ENCODE measurements around the gene ARHGEF2.

ARHGEF2 gene

GRCh38 chr1:155966135-155966534 is 12.2 kb downstream of the ARHGEF2 start:
- peaks cover 99% of the 10 kb centered on the region for H3K4me1 ChIP-seq
- H3K9ac ChIP-seq: peak overlapping the region; percentile 72; the same call in 1 of the 2 replicates
- H3K36me3 ChIP-seq: peaks cover 92% of the 10 kb centered on the region
- peak overlapping the region; percentile 99 for H3K27ac ChIP-seq
- no peaks in the 10 kb centered on the region for H3K9me3 ChIP-seq
- no peak overlapping the region for H3K4me3 ChIP-seq
- peak overlapping the region; percentile 100 for H3K4me2 ChIP-seq
- peaks cover 99% of the 10 kb centered on the region for H4K20me1 ChIP-seq
- TF ChIP-seq Cebpa-rat (IDR thresholded peaks at IDR 0.05): no peak
- H3K27me3 ChIP-seq: no peaks in the 10 kb centered on the region

DNA sequence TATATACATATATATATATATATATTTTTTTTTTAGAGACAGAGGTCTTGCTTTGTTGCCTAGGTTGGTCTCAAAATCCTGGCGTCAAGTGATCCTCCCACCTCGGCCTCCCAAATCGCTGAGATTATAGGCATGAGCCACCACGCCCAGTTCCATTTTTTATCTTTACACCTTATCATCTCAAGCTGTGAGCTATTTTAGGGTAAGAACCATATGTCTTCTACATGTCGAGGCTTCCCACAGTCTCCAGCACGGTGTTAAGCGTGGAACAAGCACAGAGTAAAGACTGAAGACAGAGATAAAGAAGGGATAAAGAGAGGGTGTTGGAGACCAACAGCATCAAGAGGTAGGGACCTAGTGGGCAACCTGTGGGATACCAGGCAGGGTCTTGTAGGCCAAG is 14.2 kb downstream of the ARHGEF2 start:
- no peak overlapping the region for H3K4me3 ChIP-seq
- no peak for TF ChIP-seq Cebpa-rat (IDR thresholded peaks at IDR 0.05)
- peaks cover 99% of the 10 kb centered on the region for H3K4me1 ChIP-seq
- peak overlapping the region; percentile 100; the same call in 1 of the 2 replicates for H3K4me2 ChIP-seq
- no peaks in the 10 kb centered on the region for H3K9me3 ChIP-seq
- H3K9ac ChIP-seq: no peak overlapping the region
- H3K27me3 ChIP-seq: no peaks in the 10 kb centered on the region
- peaks cover 99% of the 10 kb centered on the region for H4K20me1 ChIP-seq
- peaks cover 99% of the 10 kb centered on the region for H3K36me3 ChIP-seq
- H3K27ac ChIP-seq: no peak overlapping the region

- Histone ChIP-seq H3K36me3 (peaks cover 99% of the 10 kb centered on the region), H3K9me3 (no peaks in the 10 kb centered on the region), H3K4me1 (peaks cover 89% of the 10 kb centered on the region), H4K20me1 (peaks cover 99% of the 10 kb centered on the region), H3K4me2 (peak overlapping the region; percentile 96), H3K27ac (peak overlapping the region; percentile 67), H3K9ac (peak overlapping the region; percentile 64), H3K4me3 (peak overlapping the region; percentile 25; the same call in 1 of the 2 replicates), H3K27me3 (no peaks in the 10 kb centered on the region)
- no peak for TF ChIP-seq Cebpa-rat (IDR thresholded peaks at IDR 0.05)
Observed at GRCh38 chr1:155962599-155963211, 15.6 kb downstream of the ARHGEF2 start.

GRCh38 chr1:155961937-155962336 is 16.4 kb downstream of the ARHGEF2 start:
- Histone ChIP-seq H3K27ac (peak overlapping the region; percentile 67), H3K4me1 (peaks cover 82% of the 10 kb centered on the region), H3K4me2 (peak overlapping the region; percentile 96), H3K27me3 (no peaks in the 10 kb centered on the region), H3K36me3 (peaks cover 99% of the 10 kb centered on the region), H4K20me1 (peaks cover 99% of the 10 kb centered on the region), H3K4me3 (peak overlapping the region; percentile 27; the same call in 1 of the 2 replicates), H3K9ac (peak overlapping the region; percentile 35; the same call in 1 of the 2 replicates), H3K9me3 (no peaks in the 10 kb centered on the region)
- no peak for TF ChIP-seq Cebpa-rat (IDR thresholded peaks at IDR 0.05)

DNA sequence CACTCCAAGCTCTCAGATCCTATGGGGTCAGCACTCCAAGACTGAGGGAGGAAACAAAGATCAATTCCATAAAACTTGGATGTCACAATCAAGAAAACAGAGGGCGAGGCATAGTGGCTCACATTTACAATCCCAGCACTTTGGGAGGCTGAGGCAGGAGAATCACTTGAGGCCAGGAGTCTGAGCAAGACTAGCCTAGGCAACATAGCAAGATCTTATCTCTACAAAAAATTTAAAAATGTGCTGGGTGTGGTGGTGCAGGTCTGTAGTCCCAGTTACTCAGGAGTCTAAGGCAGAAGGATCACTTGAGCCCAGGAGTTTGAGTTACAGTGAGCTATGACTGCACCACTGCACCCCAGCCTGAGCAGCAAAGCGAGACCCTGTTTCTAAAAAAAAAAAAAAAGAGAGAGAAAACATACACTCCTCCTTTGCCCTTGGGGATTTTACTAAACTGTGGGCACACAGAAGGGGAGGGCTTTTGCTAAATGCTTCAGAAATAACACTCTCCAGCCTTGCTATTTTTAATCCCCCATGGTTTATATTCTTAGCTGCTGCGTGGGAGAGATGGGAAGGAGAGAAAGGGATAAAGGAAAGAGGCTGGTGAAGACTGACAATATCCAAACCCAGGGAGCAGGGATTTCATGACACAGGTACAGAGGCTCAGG is 18.1 kb downstream of the ARHGEF2 start:
- Histone ChIP-seq H3K27ac (peak overlapping the region; percentile 72), H3K4me2 (peak overlapping the region; percentile 96), H3K4me3 (peak overlapping the region; percentile 47), H3K9me3 (no peaks in the 10 kb centered on the region), H4K20me1 (peaks cover 99% of the 10 kb centered on the region), H3K4me1 (peaks cover 64% of the 10 kb centered on the region), H3K9ac (peak overlapping the region; percentile 68), H3K27me3 (no peaks in the 10 kb centered on the region), H3K36me3 (peaks cover 99% of the 10 kb centered on the region)
- TF ChIP-seq Cebpa-rat (IDR thresholded peaks at IDR 0.05): no peak

DNA sequence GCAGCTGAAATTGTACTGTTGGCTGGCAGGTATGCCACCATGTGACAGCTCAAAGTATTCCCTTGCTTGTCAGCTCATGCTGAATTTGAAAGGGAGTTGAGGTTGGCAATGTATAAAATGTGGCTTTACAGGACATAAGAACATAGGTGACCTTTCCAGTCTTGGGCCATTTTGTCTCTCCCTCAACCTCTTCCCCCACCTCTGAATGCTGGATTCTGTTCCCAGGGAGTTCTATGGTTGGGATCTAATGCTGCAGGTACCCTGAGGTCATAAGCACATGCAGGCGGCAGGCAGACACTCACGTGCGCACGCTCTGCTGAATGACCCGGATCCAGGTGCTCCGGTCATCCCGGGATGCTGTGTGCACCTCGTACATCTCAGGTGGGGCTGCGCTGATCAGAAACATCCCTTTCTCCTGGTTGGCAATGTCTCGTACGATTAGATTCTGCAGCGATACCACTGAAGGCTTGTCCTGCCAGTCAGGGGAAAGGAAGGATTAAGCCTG is 20.9 kb downstream of the ARHGEF2 start:
- peaks cover 100% of the 10 kb centered on the region for H3K36me3 ChIP-seq

GRCh38 chr1:155954645-155955044 is 23.7 kb downstream of the ARHGEF2 start:
- no peak overlapping the region for H3K27ac ChIP-seq
- peaks cover 98% of the 10 kb centered on the region for H4K20me1 ChIP-seq
- no peak overlapping the region for H3K4me2 ChIP-seq
- H3K4me1 ChIP-seq: peaks cover 17% of the 10 kb centered on the region
- no peak overlapping the region for H3K9ac ChIP-seq
- no peaks in the 10 kb centered on the region for H3K9me3 ChIP-seq
- H3K27me3 ChIP-seq: no peaks in the 10 kb centered on the region
- peaks cover 100% of the 10 kb centered on the region for H3K36me3 ChIP-seq
- no peak overlapping the region for H3K4me3 ChIP-seq
- TF ChIP-seq Cebpa-rat (IDR thresholded peaks at IDR 0.05): no peak

More for the DNA sequence above, 20.9 kb downstream of the ARHGEF2 start:
- H4K20me1 ChIP-seq: peaks cover 98% of the 10 kb centered on the region
- no peaks in the 10 kb centered on the region for H3K9me3 ChIP-seq
- no peak overlapping the region for H3K4me2 ChIP-seq
- H3K4me1 ChIP-seq: peaks cover 38% of the 10 kb centered on the region
- TF ChIP-seq Cebpa-rat (IDR thresholded peaks at IDR 0.05): no peak
- no peak overlapping the region for H3K9ac ChIP-seq
- H3K4me3 ChIP-seq: no peak overlapping the region
- H3K27ac ChIP-seq: no peak overlapping the region
- H3K27me3 ChIP-seq: no peaks in the 10 kb centered on the region

DNA sequence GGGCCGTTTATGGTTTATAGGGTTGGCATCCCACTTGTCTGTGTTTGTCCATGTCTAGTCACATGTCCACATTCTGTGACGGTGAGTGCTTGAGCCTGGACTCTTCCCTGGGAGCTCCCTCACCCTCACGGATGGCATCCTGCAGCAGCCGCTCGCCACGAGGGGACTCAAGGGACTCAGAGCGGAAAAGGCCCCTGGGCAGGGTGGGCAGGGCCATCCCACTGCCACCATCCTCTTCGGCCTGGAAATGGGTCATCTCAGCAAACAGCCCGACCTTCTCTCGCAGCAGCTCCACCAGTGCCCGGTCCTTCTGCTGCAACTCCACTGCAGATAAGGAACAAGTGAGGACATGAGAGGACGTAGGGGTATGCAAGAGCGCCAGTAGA is 25.8 kb downstream of the ARHGEF2 start:
- Histone ChIP-seq H3K36me3 (peaks cover 100% of the 10 kb centered on the region), H3K9me3 (no peaks in the 10 kb centered on the region), H3K4me2 (no peak overlapping the region), H3K9ac (no peak overlapping the region), H4K20me1 (peaks cover 98% of the 10 kb centered on the region), H3K27ac (no peak overlapping the region), H3K27me3 (no peaks in the 10 kb centered on the region), H3K4me1 (peaks cover 27% of the 10 kb centered on the region), H3K4me3 (no peak overlapping the region)
- TF ChIP-seq Cebpa-rat (IDR thresholded peaks at IDR 0.05): no peak

GRCh38 chr1:155951753-155952504 is 26.4 kb downstream of the ARHGEF2 start:
- Histone ChIP-seq H3K27me3 (no peaks in the 10 kb centered on the region), H3K4me1 (peaks cover 33% of the 10 kb centered on the region), H3K9ac (no peak overlapping the region), H3K4me3 (no peak overlapping the region), H3K9me3 (no peaks in the 10 kb centered on the region), H3K4me2 (no peak overlapping the region), H3K36me3 (peaks cover 100% of the 10 kb centered on the region), H4K20me1 (peaks cover 98% of the 10 kb centered on the region), H3K27ac (no peak overlapping the region)
- TF ChIP-seq Cebpa-rat (IDR thresholded peaks at IDR 0.05): no peak

Data from BLaER1 (cell line).